ENCODE measurements around the gene PRKAR2B.
"Not testable (repeated sequence)": the region's sequence is repeated elsewhere in the genome, so short reads cannot be mapped to it uniquely, and the experiment has no call there.

The PRKAR2B gene

DNA sequence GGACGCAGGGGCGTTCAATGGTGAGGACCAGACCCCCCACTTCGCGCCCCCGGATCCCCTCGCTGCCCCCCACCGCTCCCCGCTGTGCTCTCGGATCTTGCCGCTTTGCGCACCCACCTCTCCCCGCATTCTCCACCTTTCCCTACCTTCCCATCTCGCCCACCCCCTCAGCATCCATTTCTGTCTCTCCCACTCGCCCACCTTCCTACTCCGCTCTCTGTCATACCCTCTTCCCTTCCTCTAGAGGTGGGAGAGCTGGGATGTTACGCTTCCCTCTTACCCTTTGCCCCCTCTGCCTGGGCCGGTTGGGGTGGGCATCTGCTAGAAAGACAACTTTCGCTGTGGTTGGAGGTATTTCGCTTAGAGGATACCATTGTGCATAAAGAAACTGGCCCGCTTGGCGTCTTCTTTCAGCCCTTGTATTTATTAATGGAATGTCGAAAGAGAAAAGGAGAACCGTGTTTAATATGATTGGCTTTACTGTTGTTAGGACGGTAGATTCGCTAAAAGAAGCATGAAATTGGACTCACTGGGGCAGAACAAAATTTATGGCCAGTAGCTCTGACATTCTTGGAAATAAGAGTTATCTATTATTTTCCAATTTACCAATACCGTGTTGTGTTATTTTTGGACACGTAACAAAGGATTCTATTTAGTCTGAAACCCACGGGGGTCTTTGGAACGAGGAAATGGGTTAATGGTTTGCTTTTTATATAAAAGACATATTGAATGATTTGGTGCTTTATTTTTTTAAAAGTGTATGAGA lies 873 bp downstream of the PRKAR2B start:
- DNase-seq (ENCODE audit: low read depth): no peak
- H3K4me3 ChIP-seq (ENCODE audit: low read depth, low read length): peak overlapping the region; percentile 74

GRCh38 chr7:107045980-107046379 lies 1.5 kb downstream of the PRKAR2B start:
- no peak for DNase-seq (ENCODE audit: low read depth)
- H3K4me3 ChIP-seq (ENCODE audit: low read depth, low read length): no peak overlapping the region

DNA sequence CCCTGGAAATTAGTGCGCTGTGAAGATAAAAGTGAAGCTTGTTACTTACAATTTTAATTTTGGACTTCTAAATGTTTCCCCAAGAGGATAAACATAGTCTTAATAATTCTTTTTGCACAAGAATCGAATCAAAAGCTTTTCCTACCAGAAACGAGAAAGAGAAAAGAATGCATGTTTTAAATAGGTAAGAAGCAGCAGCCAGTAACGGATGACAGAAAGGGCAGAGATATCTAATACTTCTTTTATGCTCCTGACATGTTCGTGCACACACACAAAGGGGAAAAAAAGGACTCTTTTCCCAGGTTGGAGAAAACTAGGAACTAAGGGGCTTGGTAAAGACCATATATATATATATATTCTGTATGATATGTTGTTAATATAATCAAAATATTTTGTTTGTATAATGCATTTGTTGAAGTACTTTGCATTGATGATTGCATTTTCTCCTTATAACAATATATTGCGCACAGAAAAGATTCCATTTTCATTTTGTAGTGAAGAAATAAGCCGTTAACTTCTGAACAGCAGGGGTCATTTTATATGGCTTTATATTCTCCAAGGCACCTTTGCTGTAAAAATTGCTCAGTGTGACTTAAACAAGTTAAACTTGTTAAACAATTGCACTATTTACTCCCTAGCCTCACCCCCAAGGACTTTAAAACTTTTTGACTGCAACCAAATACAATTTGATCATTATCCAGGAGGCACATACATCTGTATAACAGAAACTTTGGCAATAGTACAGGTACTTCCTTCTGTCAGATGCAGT lies 2.2 kb downstream of the PRKAR2B start:
- no peak overlapping the region for H3K4me3 ChIP-seq (ENCODE audit: low read depth, low read length)
- no peak for DNase-seq (ENCODE audit: low read depth)

DNA sequence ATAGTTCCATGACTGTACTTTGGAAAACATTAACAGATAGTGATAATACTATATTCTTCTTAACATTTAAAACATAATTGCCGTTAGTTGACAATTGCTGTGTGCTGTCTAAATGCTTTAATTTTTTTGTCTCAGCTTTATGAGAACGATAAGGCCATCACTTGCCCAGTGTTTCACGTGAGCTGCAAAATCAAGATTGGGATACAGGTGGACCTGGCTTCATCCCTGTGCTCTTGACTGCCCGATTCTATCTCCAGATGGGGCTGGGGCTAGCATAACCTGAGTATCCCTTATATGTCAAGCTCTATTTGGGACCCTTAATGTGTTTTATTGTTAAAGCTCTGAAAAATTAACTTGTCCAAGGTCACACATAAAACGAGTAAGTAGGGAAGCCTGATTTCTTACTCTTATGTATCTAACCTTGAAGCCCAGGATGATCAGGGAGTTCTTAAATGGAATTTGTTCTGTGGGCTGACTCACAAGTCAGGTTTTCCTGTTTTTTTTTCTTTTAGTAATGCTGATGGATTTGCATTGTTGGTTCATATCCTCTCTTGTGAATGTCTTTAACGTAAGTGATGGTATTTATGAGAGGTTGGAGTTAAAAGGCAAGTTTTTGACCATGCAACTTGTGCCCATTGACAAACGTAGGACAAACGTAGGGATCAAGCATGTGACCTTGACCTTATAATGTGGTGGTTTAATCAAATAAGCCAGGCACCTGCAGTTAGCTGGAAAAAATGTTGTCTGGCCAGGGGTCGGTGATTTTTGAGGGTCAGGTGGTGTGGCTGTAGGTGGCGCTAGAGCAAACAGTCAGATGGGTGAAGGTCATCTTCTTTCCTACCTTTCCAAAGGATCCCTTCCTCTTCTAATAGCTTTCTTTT lies 3.6 kb downstream of the PRKAR2B start:
- H3K4me3 ChIP-seq (ENCODE audit: low read depth, low read length): no peak overlapping the region
- DNase-seq (ENCODE audit: low read depth): no peak

DNA sequence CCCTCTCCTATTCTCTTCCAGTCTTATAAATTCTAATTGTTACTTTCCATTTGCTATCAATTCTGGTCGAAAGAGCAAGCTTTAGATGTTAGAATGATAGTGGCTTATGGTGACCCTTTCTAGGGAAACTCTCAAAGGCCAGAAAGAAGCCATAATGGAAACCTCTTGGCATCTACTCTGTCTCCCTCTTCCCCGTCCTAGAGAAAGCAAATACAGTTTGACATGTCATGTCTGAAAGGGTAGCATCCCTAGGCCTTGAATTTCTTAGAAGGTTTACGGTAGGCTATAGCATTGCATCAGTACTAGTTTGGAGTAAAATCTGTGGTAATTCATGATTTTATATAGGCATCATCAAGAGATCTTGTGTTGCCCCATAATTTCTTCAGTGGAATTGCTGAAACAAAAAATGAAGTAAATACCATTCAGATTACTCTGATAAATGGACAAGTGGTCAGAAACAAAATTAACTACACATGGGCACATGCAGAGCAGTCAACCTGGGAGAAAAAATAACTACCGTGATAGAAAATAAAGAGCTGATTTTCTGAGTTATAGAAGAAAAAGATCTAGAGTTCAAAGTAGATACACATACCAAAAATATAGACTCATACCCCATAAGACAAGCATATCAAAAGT lies 4.4 kb downstream of the PRKAR2B start:
- DNase-seq (ENCODE audit: low read depth): no peak
- H3K4me3 ChIP-seq (ENCODE audit: low read depth, low read length): no peak overlapping the region

GRCh38 chr7:107049480-107049879 lies 5.0 kb downstream of the PRKAR2B start:
- DNase-seq (ENCODE audit: low read depth): no peak
- no peak overlapping the region for H3K4me3 ChIP-seq (ENCODE audit: low read depth, low read length)

DNA sequence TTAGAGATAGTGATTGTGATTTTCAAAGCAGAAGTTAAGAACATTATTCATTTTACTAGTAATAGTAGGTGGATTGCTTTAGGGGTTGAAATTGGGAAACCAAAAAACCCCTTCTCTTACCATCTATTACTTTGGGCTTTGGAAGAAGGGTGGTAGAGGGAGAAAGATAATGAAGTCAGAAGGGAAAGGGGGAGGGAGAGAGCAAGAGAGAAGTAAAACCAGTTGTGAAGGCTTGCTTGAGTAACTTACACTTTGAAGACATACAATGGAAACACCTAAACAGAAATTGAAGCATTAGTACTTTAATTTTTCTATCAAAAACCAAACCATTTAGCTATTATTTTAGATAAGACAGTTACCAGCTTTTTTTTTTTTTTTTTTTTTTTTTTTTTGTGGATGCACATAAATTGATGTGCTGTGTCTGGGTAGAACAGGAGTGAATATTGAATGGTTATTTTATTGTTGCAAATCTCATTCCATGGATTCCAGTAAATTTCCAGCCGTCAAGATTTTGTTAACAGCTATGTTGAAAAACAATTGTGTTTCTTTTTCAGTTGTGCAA lies 5.5 kb downstream of the PRKAR2B start:
- H3K4me3 ChIP-seq (ENCODE audit: low read depth, low read length): no peak overlapping the region
- no peak for DNase-seq (ENCODE audit: low read depth)

GRCh38 chr7:107051376-107051775 lies 6.9 kb downstream of the PRKAR2B start:
- no peak overlapping the region for H3K4me3 ChIP-seq (ENCODE audit: low read depth, low read length)
- no peak for DNase-seq (ENCODE audit: low read depth)

DNA sequence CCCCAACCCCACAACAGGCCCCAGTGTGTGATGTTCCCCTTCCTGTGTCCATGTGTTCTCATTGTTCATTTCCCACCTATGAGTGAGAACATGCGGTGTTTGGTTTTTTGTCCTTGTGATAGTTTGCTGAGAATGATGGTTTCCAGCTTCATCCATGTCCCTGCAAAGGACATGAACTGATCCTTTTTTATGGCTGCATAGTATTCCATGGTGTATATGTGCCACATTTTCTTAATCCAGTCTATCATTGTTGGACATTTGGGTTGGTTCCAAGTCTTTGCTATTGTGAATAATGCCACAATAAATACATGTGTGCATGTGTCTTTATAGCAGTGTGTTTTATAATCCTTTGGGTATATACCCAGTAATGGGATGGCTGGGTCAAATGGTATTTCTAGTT lies 10.5 kb downstream of the PRKAR2B start:
- not testable (repeated sequence) for H3K4me3 ChIP-seq (ENCODE audit: low read depth, low read length); DNase-seq (ENCODE audit: low read depth)

- DNase-seq (ENCODE audit: low read depth); H3K4me3 ChIP-seq (ENCODE audit: low read depth, low read length): not testable (repeated sequence)
Measured at GRCh38 chr7:107056058-107056457, 11.6 kb downstream of the PRKAR2B start.

DNA sequence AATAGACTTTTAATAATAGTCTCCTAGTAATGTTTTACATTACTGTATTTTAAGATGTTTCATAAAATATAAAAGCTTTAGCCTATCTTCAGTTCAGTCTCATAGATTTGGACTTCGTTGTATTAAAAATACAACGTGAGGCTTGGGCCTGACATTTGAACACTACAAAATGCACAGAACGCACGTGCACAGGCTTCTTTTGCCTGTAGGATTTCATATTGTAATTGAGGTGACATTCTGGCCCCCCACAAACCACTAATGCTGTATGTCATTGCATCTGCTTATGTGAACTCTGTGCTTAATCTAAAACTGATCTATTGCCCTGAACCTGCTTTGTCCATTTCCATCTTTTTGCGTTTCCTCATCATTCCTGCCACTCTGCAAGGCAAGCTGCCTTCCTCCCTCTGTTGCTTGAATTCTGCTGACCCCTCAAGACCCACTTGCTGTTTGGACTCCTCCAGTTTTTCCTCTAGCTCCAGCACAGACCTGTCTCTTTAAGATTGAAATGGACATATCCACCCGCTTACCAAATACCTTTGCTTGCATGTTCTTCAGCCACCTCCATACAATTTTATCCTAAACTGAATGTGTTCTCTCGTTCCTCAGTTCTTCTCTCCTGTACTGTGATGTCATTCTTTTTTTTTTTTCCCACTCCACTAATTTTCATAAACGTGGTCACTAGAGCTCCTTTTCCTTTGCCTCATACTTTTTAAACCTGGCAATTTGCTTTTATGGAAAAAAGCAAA lies 12.4 kb downstream of the PRKAR2B start:
- no peak overlapping the region for H3K4me3 ChIP-seq (ENCODE audit: low read depth, low read length)
- DNase-seq (ENCODE audit: low read depth): no peak

GRCh38 chr7:107057474-107057833 lies 12.9 kb downstream of the PRKAR2B start:
- H3K4me3 ChIP-seq (ENCODE audit: low read depth, low read length): no peak overlapping the region
- DNase-seq (ENCODE audit: low read depth): no peak

DNA sequence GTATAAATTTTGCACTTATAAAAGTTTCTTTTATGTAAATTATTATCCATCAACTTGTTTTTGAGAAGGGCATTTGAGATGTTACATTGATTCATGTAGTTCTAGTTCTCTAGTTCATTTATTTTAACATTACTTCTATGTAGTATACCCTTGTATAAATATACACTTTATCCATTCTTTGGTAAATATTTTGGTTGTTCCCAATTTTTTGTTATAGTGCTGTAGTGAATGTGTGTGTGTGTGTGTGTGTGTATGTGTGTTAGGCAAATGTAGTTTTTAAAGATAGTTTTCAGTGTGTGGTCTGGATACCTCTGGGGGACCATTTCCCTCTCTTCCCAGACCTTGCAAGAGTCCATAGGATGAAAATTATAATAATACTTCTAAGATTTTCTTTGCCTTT lies 15.0 kb downstream of the PRKAR2B start:
- no peak overlapping the region for H3K4me3 ChIP-seq (ENCODE audit: low read depth, low read length)
- no peak for DNase-seq (ENCODE audit: low read depth)

- H3K4me3 ChIP-seq (ENCODE audit: low read depth, low read length): no peak overlapping the region
- DNase-seq (ENCODE audit: low read depth): no peak
Measured at GRCh38 chr7:107063245-107064120, 19.0 kb downstream of the PRKAR2B start.

DNA sequence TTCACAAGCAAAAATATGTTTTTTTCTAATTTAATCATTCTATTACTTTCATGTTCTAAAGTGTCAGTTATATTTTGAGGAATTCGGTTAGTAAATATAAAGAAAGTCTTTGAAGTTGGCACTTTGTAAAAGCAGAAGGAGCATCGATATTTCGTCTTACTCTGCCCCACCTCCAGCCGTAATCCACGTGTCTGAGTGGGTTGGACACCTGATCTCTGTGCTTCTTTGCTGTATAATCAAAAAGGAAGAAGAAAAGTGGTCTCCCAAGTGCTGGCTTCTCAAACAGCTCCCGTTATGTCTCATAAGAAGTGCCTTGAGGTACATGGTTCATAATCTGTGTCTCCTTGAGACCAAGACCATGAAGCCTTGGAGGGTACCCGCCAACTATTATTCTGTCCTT lies 19.8 kb downstream of the PRKAR2B start:
- no peak for DNase-seq (ENCODE audit: low read depth)
- no peak overlapping the region for H3K4me3 ChIP-seq (ENCODE audit: low read depth, low read length)

DNA sequence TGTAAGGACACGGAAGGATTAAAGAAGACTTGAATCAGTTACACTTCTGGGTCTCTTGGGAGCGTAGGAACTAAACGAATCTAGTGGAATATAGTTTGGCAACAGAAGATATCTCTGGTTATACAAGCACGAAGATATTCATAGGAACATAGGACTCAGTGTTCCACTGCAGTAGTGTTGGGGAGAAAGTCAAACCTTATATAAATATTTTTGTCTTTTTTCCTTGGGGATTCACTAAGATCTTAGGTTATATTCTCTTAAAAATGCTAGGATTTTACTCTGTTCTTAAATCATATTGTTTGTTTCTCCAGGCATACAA lies 21.4 kb downstream of the PRKAR2B start:
- no peak for DNase-seq (ENCODE audit: low read depth)
- H3K4me3 ChIP-seq (ENCODE audit: low read depth, low read length): no peak overlapping the region

DNA sequence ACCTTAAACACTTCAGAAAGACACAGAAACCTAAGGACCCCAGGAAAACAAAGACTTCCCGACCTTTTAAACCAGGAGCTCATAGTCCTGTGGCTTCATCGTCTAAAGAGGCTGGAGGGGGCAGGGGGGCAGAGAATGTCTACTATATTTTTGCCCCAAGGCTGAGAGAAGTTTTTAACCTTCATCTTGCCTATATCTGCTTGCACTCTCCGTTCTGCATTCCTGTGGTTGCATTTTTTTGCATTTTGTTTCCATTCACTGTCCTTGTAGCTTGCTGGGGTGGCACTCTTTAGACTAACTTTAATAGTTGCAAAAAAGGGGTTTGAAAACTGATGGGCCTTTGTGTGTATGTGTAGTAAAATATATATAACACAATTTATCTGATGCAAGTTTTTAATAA lies 23.7 kb downstream of the PRKAR2B start:
- no peak for DNase-seq (ENCODE audit: low read depth)
- no peak overlapping the region for H3K4me3 ChIP-seq (ENCODE audit: low read depth, low read length)

DNA sequence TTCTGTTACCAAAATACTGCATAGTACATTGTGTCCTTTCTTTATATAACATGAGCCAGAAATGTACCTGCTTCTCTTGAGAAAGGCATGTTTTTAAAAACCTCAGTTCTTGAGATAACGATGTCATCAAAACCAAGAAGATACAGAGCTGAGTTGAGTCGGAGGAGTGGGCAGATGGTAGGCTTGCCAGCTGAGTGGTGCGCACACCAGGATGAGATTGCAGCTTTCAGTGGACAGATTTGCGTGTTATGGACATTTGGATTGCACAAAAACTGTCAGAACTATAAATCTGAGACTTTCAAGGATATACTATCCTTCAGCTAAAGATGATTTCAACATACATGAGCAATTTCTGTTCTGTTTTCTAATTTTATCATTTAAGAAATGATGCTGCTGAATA lies 25.0 kb downstream of the PRKAR2B start:
- DNase-seq (ENCODE audit: low read depth): no peak
- no peak overlapping the region for H3K4me3 ChIP-seq (ENCODE audit: low read depth, low read length)
